Gastroesophageal sphincter (tissue), 3 donors: ENCODE results near the gene OR7G2.

ENCODE experiments used
- CTCF ChIP-seq, 4 experiments: fragments of 200-600 bp in 2 of 4; fragments of 450-650 bp in 2 of 4; sonication (generic) in 1 of 4; IDR thresholded peaks; one replicate each; pipeline ENCODE4 v1.5.1; 2017 to 2019; ENCODE audit warnings: antibody characterized with exemption in 4 of 4, mild to moderate bottlenecking in 2 of 4, moderate library complexity in 2 of 4
- POLR2A ChIP-seq, 2 donors: fragments of 450-650 bp; IDR thresholded peaks; one replicate each; pipeline ENCODE4 v1.6.1; 2017; ENCODE audit warnings: antibody characterized with exemption in 2 of 2, mild to moderate bottlenecking in 2 of 2, moderate library complexity in 1 of 2

GRCh38 chr19:9149997-9150396 is 42.7 kb upstream of the OR7G2 start:
- TF ChIP-seq POLR2A (IDR thresholded peaks at IDR 0.05) = no peak
- TF ChIP-seq CTCF (IDR thresholded peaks at IDR 0.05) = no peak
